ENCODE data around the gene TRPM4.

DNA sequence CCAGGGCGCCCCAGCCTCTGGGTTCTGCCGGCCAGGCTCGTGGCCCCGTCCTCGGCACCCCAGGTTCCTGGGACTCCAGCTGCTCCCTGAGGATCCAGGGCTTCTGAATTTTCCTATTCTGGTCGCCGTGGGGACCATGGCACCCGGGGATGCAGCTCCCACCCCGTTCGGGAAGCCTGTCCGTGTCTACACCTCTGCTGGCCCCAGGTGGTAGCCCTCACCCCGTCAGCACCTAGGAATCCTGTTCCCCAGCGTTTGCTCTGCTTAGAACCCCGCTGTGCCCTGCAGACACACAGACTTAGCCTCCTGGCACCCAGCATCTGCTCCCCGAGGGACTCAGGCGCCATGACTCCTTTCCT lies 37.3 kb upstream of the TRPM4 start:
- TF ChIP-seq, protein P1, sequence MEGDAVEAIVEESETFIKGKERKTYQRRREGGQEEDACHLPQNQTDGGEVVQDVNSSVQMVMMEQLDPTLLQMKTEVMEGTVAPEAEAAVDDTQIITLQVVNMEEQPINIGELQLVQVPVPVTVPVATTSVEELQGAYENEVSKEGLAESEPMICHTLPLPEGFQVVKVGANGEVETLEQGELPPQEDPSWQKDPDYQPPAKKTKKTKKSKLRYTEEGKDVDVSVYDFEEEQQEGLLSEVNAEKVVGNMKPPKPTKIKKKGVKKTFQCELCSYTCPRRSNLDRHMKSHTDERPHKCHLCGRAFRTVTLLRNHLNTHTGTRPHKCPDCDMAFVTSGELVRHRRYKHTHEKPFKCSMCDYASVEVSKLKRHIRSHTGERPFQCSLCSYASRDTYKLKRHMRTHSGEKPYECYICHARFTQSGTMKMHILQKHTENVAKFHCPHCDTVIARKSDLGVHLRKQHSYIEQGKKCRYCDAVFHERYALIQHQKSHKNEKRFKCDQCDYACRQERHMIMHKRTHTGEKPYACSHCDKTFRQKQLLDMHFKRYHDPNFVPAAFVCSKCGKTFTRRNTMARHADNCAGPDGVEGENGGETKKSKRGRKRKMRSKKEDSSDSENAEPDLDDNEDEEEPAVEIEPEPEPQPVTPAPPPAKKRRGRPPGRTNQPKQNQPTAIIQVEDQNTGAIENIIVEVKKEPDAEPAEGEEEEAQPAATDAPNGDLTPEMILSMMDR (IDR thresholded peaks at IDR 0.05), result no peak
- no peak for TF ChIP-seq POLR2A (IDR thresholded peaks at IDR 0.05)
- no peak for TF ChIP-seq EP300 (IDR thresholded peaks at IDR 0.05)

Measured in gastroesophageal sphincter (tissue), 3 donors.